ENCODE data around the gene EMCN.
"Not testable (repeated sequence)": the region's sequence is repeated elsewhere in the genome, so short reads cannot be mapped to it uniquely, and the experiment has no call there.

EMCN gene

DNA sequence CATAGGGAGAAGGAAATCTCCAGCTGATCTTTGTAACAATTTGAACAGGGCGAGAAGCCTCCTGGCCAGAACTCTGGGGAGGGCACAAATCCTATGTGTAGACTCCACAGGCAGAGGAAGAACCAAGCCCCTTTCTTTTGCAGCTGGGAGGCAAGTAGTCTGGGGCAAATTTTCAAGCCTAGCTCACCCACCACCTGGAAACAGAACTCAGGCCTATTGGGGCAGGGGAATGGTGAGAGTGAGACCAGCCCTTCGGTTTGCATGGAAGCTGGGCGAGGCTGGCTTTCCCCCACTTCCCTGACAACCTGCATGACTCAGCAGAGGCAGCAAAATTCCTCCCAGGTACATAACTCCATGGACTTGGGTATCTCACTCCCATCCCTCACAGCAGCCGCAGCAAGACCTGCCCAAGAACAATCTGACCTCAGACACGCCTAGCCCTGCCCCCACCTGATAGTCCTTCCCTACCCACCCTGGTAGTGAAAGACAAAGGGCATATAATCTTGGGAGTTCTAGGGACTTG is 138.2 kb downstream of the EMCN start:
- DNase-seq (ENCODE audit: low read depth in 2 of 2), result no peak

DNA sequence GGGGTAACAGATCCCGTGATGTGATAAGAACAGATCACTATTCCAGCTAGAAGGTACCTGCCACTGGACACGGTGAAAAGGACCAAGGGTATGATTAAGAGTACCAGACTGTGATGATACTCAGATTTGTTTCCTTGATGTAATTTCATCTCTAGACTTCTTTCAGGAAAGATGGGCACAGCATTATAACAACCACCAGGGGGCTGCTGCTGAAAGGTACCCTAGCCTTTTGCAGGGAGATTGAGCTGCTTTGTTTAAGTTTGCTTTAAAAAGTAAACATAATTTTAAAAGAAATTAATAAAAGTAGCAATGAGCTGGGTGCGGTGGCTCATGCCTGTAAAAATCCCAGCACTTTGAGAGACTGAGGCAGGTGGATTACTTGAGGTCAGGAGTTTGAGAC is 145.4 kb downstream of the EMCN start:
- no peak for DNase-seq (ENCODE audit: low read depth in 2 of 2)

DNA sequence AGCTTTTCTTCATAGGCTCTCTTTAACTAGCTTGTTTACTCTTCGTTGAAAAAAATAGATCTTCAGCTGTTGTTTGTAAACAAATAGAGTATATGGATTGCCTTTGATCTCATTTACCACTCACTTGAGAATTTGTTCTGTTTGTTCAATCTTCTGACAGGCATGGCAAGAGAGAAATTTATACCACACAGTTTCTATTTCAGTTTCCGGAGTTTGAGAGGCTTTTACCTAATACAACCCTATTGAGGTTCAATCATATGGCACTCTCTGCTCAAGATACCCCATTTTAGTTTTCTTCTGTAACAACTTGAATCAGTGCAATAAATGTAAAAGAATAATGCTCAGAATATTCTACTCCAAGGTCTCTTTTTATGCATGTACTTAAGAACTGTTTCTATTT is 148.0 kb downstream of the EMCN start:
- no peak for DNase-seq (ENCODE audit: low read depth in 2 of 2)

DNA sequence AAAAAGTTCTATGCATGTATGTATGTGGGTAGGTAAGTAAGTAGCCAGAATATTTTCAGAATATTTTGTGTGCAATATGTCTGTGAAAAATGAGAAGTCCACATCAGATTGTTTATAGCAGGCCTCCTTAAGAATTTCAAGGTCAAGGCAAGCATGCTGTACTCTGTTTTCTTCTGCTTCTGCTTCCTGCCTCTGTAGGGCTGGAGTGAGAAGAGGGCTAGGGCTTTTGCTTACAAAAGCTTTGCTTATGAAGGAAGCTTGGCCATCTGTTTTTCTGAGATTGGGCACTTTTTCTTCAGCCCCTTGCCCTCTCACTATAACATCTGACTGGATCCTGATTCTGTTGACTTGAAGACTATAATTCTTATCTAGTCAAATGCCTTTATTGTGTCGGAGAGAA is 150.4 kb downstream of the EMCN start:
- DNase-seq (ENCODE audit: low read depth in 2 of 2), result no peak

DNA sequence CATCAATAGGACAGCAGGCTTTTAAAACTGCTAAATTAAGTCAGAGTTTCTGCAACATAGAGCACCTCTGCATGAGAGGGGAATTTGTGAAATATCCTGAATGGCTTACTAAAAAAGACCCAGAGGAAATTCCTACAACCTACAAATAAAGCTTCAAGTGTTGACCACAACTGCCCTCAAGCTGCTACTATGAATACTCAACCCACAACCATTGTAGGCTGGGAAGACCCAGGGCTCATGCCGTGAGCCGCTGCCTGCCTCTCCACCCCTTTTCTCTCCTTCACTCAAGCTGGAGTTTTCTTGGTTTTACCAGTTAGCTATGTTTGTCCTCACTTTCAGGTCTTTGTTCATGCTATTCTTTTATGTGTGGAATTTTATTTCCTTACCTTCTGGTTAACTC is 151.6 kb downstream of the EMCN start:
- DNase-seq (ENCODE audit: low read depth in 2 of 2), result no peak

DNA sequence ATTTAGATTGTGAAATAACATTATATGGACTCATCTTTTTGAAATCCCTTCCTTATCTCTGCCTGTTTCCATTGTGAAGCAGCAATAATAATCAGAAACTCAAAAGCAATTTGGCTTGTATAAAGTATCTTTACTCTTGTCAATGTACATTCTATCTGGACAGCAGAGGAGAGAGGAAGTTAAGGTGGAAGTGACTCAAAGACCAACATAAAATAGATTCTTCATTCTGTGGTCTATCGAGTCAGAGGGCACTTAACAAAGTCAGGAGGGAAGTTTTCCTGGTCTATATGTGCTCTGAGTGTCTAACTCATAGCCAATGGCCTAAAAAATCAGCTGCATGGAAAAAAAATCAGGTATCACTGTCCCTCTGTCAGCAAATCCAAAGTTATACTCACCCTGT is 155.5 kb downstream of the EMCN start:
- no peak for DNase-seq (ENCODE audit: low read depth in 2 of 2)

- no peak for DNase-seq (ENCODE audit: low read depth in 2 of 2)
Measured at GRCh38 chr4:100361336-100361735, 156.5 kb downstream of the EMCN start.

DNA sequence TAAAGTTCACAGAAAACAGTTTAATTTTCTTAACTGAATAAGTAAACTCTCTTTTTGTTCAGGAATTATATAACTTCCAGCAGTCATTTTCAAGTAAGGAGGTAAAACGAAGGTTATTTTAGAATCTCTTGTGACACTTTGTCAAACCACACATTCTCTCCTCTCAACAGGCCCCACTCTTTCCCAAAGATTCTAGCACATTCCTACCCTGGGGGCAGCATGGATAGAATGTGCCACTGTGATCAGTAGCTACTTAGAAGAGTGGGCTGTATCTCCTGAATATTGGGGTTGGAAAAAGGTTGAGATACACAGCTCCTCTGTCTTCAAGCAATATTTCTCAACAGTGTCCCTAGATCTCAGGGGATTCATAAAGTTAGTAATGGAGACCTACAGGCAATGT is 157.6 kb downstream of the EMCN start:
- no peak for DNase-seq (ENCODE audit: low read depth in 2 of 2)

DNA sequence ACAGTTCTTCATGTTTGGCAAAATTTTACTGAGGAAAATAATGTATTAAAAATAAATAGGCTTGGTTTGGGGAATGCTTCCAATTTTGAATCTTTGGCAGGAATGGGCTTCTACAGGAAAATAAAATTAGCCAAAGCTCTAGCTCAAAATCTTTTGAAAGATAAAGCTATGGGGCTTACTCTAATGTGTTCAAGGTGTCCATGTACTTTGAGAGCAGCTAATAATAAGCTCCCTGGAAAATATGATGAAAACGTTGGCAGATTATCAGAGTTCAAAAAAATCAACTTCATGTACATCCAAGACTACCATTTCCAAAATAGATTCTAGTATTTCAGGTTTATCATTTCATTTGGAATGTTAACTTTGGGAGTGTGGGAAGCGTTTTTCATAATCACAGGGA is 158.4 kb downstream of the EMCN start:
- no peak for DNase-seq (ENCODE audit: low read depth in 2 of 2)

GRCh38 chr4:100357542-100357941 is 160.3 kb downstream of the EMCN start:
- DNase-seq (ENCODE audit: low read depth in 2 of 2), result no peak

DNA sequence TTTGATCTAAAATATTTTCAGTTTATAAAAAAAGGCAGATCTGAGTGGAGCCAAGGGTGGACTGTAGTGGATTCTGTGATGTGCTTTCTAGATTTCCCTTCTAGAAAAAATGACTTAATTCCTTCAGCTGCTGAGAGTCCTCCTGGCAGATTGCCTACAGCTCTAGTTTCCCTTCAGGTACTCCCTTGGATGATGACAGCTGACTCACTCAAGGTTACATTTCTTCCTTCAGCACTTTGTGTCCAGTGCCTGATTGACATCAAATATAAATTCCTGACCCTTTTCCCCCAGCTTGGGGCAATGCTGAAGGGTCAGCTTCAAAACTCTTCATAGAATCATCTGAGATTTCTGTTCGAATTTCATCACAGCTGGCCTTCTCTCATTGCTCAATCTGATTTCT is 161.7 kb downstream of the EMCN start:
- no peak for DNase-seq (ENCODE audit: low read depth in 2 of 2)

- DNase-seq (ENCODE audit: low read depth in 2 of 2), result not testable (repeated sequence)
Measured at GRCh38 chr4:100352352-100352751, 165.5 kb downstream of the EMCN start.

- DNase-seq (ENCODE audit: low read depth in 2 of 2), result no peak
Measured at GRCh38 chr4:100348473-100348872, 169.3 kb downstream of the EMCN start.

- DNase-seq (ENCODE audit: low read depth in 2 of 2), result no peak
Measured at GRCh38 chr4:100347241-100347640, 170.6 kb downstream of the EMCN start.

DNA sequence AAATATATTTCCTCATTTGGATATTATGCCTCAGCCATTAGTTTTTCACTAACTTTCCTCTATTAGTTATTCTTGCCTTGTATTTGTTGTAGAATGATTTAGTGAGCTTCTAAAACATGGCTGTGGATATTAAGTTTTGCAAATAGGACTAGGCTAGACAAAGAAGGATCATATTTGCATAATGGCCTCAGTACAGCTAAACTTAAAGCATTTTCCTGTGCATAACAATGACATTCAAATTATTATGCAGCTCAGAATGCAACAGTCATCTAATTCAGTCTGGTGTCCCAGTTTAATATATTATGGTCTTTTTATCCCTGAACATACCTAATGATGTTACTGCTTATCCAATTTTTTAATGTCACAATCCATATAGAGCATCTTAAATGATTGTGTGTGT is 172.2 kb downstream of the EMCN start:
- no peak for DNase-seq (ENCODE audit: low read depth in 2 of 2)

Measured in activated CD4-positive, alpha-beta T cell treated with anti-CD3 and anti-CD28 coated beads for 24 hours (primary cell).